HCT116 (cell line): ENCODE results near the gene IPP. TPM values are rescaled to one million over a fixed set of nuclear protein-coding genes. Genes with fewer than 3 reads are reported as not detected.
"Not testable (repeated sequence)": the region's sequence is repeated elsewhere in the genome, so short reads cannot be mapped to it uniquely, and the experiment has no call there.

Experiments
- ATAC-seq: fragments of 200-7000 bp; cut with Tn5 transposase; 2 replicates; pipeline ENCODE4 v1.9.1; 2020; ENCODE audit warnings: mild to moderate bottlenecking, moderate library complexity
- BruUV-seq: library from RNA; stranded (reverse); fragments of 400-500 nt; replicated peaks from 2 replicates; lab custom pipeline; 2021; lab: Mats Ljungman, UMichigan
- CTCF ChIA-PET: fragments of 300-600 bp; sonication (Branson Sonifier 250); formaldehyde crosslinking; loops from one replicate; lab custom pipeline; 2021; ENCODE audit warnings: antibody characterized with exemption; lab: Charles Lee
- POLR2A ChIA-PET: fragments of 300-600, 350-600 bp; sonication (Branson Sonifier 250); formaldehyde crosslinking; loops from one replicate; lab custom pipeline; 2021; ENCODE audit warnings: antibody characterized with exemption; lab: Charles Lee
- RAD21 ChIA-PET, 2 experiments: fragments of 300-600 bp; sonication (Branson Sonifier 250); formaldehyde crosslinking; loops; one replicate each; lab custom pipeline; 2023; ENCODE audit warnings: low total read pairs in 2 of 2; ENCODE audit not compliant: uncharacterized antibody in 2 of 2, unreplicated experiment in 2 of 2, low non-redundant PET in 1 of 2; lab: Charles Lee
- DNase-seq: peaks from one replicate; pipeline ENCODE4 v3.0.0-alpha.2; 2010; ENCODE audit warnings: low read depth, low spot score
- H2AFZ ChIP-seq: fragments of 200-600 bp; shearing (Covaris generic), sonication (generic); 2 replicates; pipeline ENCODE4 v1.6.1; 2017; ENCODE audit warnings: low read depth, mixed run types, mixed read lengths, antibody characterized with exemption, low read length; ENCODE audit not compliant: poor library complexity, severe bottlenecking
- H3K27ac ChIP-seq: 2 replicates; pipeline ENCODE4 v1.5.1; 2012; ENCODE audit warnings: low read depth, low read length
- H3K27me3 ChIP-seq: fragments of 200-600 bp; sonication (generic); 2 replicates; pipeline ENCODE4 v1.6.1; 2016; ENCODE audit warnings: mixed run types, low read length, mixed read lengths; ENCODE audit not compliant: insufficient read depth
- H3K36me3 ChIP-seq, 2 experiments: fragments of 200-500 bp in 1 of 2; fragments of 200-600 bp in 1 of 2; sonication (Bioruptor generic) in 1 of 2; sonication (generic) in 1 of 2; 2 replicates each; pipeline versions ENCODE4 v1.5.1 to v1.6.1; 2014 to 2016; ENCODE audit warnings: low read length in 2 of 2, inconsistent platforms in 1 of 2, mixed read lengths in 1 of 2, mixed run types in 1 of 2; ENCODE audit not compliant: insufficient read depth in 2 of 2, control insufficient read depth in 1 of 2
- H3K4me1 ChIP-seq, 2 experiments: fragments of 200-600 bp in 1 of 2; sonication (generic) in 1 of 2; 2 replicates each; pipeline versions ENCODE4 v1.5.1 to v1.6.1; 2012 to 2017; ENCODE audit warnings: low read length in 2 of 2, inconsistent platforms in 1 of 2, mild to moderate bottlenecking in 1 of 2, mixed read lengths in 1 of 2, mixed run types in 1 of 2, moderate library complexity in 1 of 2; ENCODE audit not compliant: insufficient read depth in 2 of 2, control insufficient read depth in 1 of 2
- H3K4me2 ChIP-seq: fragments of 200-600 bp; sonication (generic); 2 replicates; pipeline ENCODE4 v1.6.1; 2017; ENCODE audit warnings: mixed run types, low read length, mixed read lengths
- H3K4me3 ChIP-seq, 2 experiments: fragments of 200-600 bp in 1 of 2; sonication (generic) in 1 of 2; replicated peaks in 1 of 2; 2 replicates each; pipeline ENCODE4 v1.5.1; 2011 to 2016; ENCODE audit warnings: low read length in 2 of 2, control low read depth in 1 of 2, low read depth in 1 of 2, mild to moderate bottlenecking in 1 of 2, mixed read lengths in 1 of 2, mixed run types in 1 of 2
- H3K79me2 ChIP-seq: fragments of 200-600 bp; sonication (generic); 2 replicates; pipeline ENCODE4 v1.6.1; 2017; ENCODE audit warnings: mild to moderate bottlenecking, mixed run types, low read length, moderate library complexity, mixed read lengths; ENCODE audit not compliant: insufficient read depth
- H3K9ac ChIP-seq: fragments of 200-600 bp; sonication (generic); 2 replicates; pipeline ENCODE4 v1.6.1; 2016; ENCODE audit warnings: low read length, mixed read lengths
- H3K9me2 ChIP-seq: fragments of 200-600 bp; sonication (generic), shearing (Covaris generic); 2 replicates; pipeline ENCODE4 v1.6.1; 2017; ENCODE audit warnings: mixed run types, mild to moderate bottlenecking, moderate library complexity; ENCODE audit not compliant: insufficient read depth
- H3K9me3 ChIP-seq, 2 experiments: fragments of 200-500 bp in 1 of 2; fragments of 200-600 bp in 1 of 2; sonication (Bioruptor generic) in 1 of 2; sonication (generic) in 1 of 2; 2 replicates each; pipeline ENCODE4 v1.6.1; 2014 to 2017; ENCODE audit warnings: low read length in 2 of 2, mixed read lengths in 2 of 2, inconsistent platforms in 1 of 2, low read depth in 1 of 2, mild to moderate bottlenecking in 1 of 2, mixed run types in 1 of 2, moderate library complexity in 1 of 2; ENCODE audit not compliant: control insufficient read depth in 1 of 2, insufficient read depth in 1 of 2
- H4K20me1 ChIP-seq: fragments of 200-600 bp; sonication (generic), shearing (Covaris generic); 2 replicates; pipeline ENCODE4 v1.6.1; 2017; ENCODE audit warnings: mixed run types, mild to moderate bottlenecking, moderate library complexity; ENCODE audit not compliant: insufficient read depth
- EGR1 ChIP-seq: IDR thresholded peaks from 2 replicates; pipeline ENCODE4 v1.6.1; 2012; ENCODE audit warnings: low read depth
- EZH2 ChIP-seq: fragments of 200-600 bp; sonication (generic); IDR thresholded peaks from 2 replicates; pipeline ENCODE4 v1.6.1; 2017; ENCODE audit warnings: antibody characterized with exemption, mixed run types
- FOSL1 ChIP-seq: IDR thresholded peaks from 2 replicates; pipeline ENCODE4 v1.6.1; 2012; ENCODE audit warnings: low read depth
- JUND ChIP-seq: IDR thresholded peaks from 2 replicates; pipeline ENCODE4 v1.6.1; 2012
- POLR2A ChIP-seq: IDR thresholded peaks from 2 replicates; pipeline ENCODE4 v1.7.0; 2011; ENCODE audit warnings: borderline replicate concordance; ENCODE audit not compliant: insufficient read depth, insufficient read length; ENCODE audit errors: extremely low read depth
- SP1 ChIP-seq: IDR thresholded peaks from 2 replicates; pipeline ENCODE4 v1.6.1; 2012; ENCODE audit warnings: low read depth
- ZFX ChIP-seq: fragments of 450-650 bp; IDR thresholded peaks from 2 replicates; pipeline ENCODE4 v1.6.1; 2017
- ZNF274 ChIP-seq: fragments of 200-500 bp; sonication (Bioruptor generic); IDR thresholded peaks from 2 replicates; pipeline ENCODE4 v1.6.1; 2014; ENCODE audit warnings: mild to moderate bottlenecking, low read depth, low read length, inconsistent platforms
- intact Hi-C: fragments of 100-400 bp; cut with micrococcal nuclease; formaldehyde crosslinking; loops from 2 replicates; pipeline ENCODE4 v1.10.0; 2022
- total RNA-seq: library from RNA; stranded (reverse); gene quantifications from one replicate; pipeline ENCODE4 v1.2.1, GENCODE V29; 2021; ENCODE audit not compliant: unreplicated experiment

IPP gene
- total RNA-seq, 1 experiment from 2014 or later: 13.8 TPM

DNA sequence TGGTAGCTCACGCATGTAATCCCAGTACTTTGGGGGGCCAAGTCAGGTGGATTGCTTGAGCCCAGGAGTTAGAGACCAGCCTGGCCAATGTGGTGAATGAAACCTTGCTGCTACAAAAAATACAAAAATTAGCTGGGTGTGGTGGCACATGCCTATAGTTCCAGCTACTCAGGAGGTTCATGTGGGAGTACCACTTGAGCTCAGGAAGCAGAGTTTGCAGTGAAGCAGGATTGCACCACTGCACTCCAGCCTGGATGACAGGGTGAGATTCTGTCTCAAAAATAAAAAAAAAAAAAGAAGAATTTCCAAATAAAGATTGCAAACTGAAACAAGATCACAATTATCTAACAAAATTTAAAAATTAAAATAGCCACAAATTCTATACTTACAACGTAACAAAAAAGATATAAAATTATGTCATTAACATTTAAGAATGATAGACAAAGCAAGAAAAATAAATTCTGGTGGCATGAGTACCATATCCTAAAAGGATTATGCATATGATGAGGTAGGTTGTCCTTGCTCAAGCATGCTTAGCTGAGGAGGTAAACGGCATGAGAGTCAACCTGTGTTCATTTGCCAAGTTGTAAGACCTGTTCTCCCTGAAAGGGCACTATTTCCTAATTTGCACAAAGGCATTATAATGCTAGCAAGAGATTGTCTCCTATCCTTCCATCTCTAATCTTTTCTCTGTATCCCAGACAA is 20.2 kb downstream of the IPP start:
- H3K9ac ChIP-seq: no peak overlapping the region
- no peaks in the 10 kb centered on the region; the same call in 1 of the 2 replicates for H4K20me1 ChIP-seq
- ATAC-seq (no peak), DNase-seq (no peak)
- H3K4me1 ChIP-seq: peaks cover 3 to 4% of the 10 kb centered on the region in 2 experiments; a peak in 2 of 4 replicates
- H3K9me2 ChIP-seq: no peaks in the 10 kb centered on the region
- H3K9me3 ChIP-seq: no peaks in the 10 kb centered on the region
- CTCF ChIA-PET: no interaction called here
- RAD21 ChIA-PET: no interaction called here
- no TSS peak for BruUV-seq
- intact Hi-C loops: no loop called here
- POLR2A ChIA-PET: no interaction called here
- no peak overlapping the region for H3K27ac ChIP-seq
- H3K79me2 ChIP-seq: no peaks in the 10 kb centered on the region
- H3K27me3 ChIP-seq: no peaks in the 10 kb centered on the region
- H3K4me2 ChIP-seq: no peak overlapping the region
- no peak for TF ChIP-seq SP1
- no peak for TF ChIP-seq FOSL1
- no peak for TF ChIP-seq EGR1
- no peak for TF ChIP-seq ZNF274
- no peak for TF ChIP-seq JUND
- TF ChIP-seq ZFX: no peak
- TF ChIP-seq EZH2: no peak
- no peak for TF ChIP-seq POLR2A
- no peaks in the 10 kb centered on the region for H3K36me3 ChIP-seq
- H3K4me3 ChIP-seq: no peak overlapping the region
- H2AFZ ChIP-seq: no peak overlapping the region

DNA sequence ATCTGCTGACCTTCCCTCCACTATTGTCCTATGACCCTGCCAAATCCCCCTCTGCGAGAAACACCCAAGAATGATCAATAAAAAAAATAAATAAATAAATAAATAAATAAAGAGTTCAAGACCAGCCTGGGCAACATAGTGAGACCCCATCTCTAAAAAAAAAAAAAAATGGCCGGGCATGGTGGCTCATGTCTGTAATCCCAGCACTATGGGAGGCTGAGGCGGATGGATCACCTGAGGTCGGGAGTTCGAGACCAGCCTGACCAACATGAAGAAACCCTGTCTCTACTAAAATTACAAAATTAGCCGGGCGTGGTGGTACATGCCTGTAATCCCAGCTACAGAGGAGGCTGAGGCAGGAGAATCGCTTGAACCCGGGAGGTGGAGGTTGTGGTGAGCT is 24.4 kb downstream of the IPP start:
- POLR2A ChIA-PET, H3K36me3 ChIP-seq, H3K4me1 ChIP-seq, RAD21 ChIA-PET, H3K9me3 ChIP-seq, H2AFZ ChIP-seq, BruUV-seq, H3K79me2 ChIP-seq, DNase-seq, H3K9me2 ChIP-seq, ATAC-seq, H3K9ac ChIP-seq, CTCF ChIA-PET, H3K27me3 ChIP-seq, H3K4me3 ChIP-seq, intact Hi-C loops, H3K27ac ChIP-seq, H3K4me2 ChIP-seq, H4K20me1 ChIP-seq: not testable (repeated sequence)
